ENCODE data around the gene NCKAP1.

DNA sequence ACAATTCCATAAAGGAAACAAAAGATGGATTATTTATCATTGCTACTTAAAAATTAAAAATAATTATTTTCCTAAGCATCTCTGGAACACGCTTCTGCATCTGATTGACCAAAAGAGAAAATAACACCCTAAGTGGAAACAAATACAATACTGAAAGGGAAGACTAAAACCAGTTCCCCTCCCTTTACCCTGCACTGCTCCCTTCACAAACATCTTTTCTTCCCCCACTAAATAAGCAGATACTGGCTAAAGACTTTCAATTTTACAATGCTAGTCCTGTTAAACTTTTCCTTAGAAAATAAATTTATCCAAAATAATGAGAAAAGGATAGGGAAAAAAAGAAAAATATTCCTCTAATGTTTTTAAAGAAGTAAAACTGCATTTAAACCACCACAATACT, 4.3 kb downstream of the NCKAP1 start:
- TF ChIP-seq, protein P1, sequence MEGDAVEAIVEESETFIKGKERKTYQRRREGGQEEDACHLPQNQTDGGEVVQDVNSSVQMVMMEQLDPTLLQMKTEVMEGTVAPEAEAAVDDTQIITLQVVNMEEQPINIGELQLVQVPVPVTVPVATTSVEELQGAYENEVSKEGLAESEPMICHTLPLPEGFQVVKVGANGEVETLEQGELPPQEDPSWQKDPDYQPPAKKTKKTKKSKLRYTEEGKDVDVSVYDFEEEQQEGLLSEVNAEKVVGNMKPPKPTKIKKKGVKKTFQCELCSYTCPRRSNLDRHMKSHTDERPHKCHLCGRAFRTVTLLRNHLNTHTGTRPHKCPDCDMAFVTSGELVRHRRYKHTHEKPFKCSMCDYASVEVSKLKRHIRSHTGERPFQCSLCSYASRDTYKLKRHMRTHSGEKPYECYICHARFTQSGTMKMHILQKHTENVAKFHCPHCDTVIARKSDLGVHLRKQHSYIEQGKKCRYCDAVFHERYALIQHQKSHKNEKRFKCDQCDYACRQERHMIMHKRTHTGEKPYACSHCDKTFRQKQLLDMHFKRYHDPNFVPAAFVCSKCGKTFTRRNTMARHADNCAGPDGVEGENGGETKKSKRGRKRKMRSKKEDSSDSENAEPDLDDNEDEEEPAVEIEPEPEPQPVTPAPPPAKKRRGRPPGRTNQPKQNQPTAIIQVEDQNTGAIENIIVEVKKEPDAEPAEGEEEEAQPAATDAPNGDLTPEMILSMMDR (IDR thresholded peaks at IDR 0.05; ENCODE audit: insufficient read depth, low read length), result no peak
- TF ChIP-seq POLR2AphosphoS5 (IDR thresholded peaks at IDR 0.05; ENCODE audit: low read depth) (no peak), REST (IDR thresholded peaks at IDR 0.05; ENCODE audit: insufficient replicate concordance, low read depth) (no peak), GABPA (IDR thresholded peaks at IDR 0.05; ENCODE audit: low read depth) (no peak), SPI1 (IDR thresholded peaks at IDR 0.05; ENCODE audit: borderline replicate concordance, low read depth) (no peak)
